Thyroid gland (tissue), 4 donors: Measurements from ENCODE around the gene RAD21L1.

Experiments used
- CTCF ChIP-seq, 6 experiments: fragments of 200-600 bp in 3 of 6; fragments of 450-650 bp in 3 of 6; sonication (generic) in 3 of 6; IDR thresholded peaks; one replicate each; pipeline ENCODE4 v1.5.1; 2016 to 2019; ENCODE audit warnings: antibody characterized with exemption in 6 of 6, mild to moderate bottlenecking in 2 of 6, inconsistent platforms in 1 of 6, moderate library complexity in 1 of 6
- POLR2A ChIP-seq, 2 donors: fragments of 450-650 bp; IDR thresholded peaks; one replicate each; pipeline ENCODE4 v1.6.1; 2017; ENCODE audit warnings: antibody characterized with exemption in 2 of 2, mild to moderate bottlenecking in 2 of 2, moderate library complexity in 1 of 2

DNA sequence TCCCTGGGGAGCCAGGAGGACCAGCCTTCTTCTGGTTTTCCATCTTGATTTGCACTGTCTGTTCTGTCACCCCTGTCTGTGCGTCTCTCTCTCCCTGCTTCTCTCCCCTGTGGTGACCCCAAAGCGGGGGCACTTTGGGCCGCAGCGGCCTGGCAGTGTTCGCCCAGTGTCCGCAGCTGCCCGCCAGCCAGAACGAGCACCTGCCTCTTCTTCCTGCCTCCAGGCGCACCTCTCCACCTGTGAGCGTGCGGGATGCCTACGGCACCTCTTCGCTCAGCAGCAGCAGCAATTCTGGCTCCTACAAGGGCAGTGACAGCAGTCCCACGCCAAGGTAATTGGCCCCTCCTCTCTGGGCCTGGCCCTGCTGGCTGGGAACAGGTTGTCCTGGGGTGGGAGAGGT lies 71.1 kb downstream of the RAD21L1 start:
- TF ChIP-seq CTCF (IDR thresholded peaks at IDR 0.05), result no peak
- no peak for TF ChIP-seq POLR2A (IDR thresholded peaks at IDR 0.05)
